AG10803 (cell line): Measurements from ENCODE around the gene PKP4.
"Not testable (repeated sequence)": the region's sequence is repeated elsewhere in the genome, so short reads cannot be mapped to it uniquely, and the experiment has no call there.

Source experiments
- DNase-seq: peaks from one replicate; pipeline ENCODE4 v3.0.0; 2010; ENCODE audit warnings: low read depth
- H3K4me3 ChIP-seq: 2 replicates; pipeline ENCODE4 v1.5.1; 2011; ENCODE audit warnings: mild to moderate bottlenecking, low read length, control low read depth
- CTCF ChIP-seq: conservative IDR thresholded peaks from 2 replicates; pipeline ENCODE4 v1.5.1; 2011; ENCODE audit warnings: mild to moderate bottlenecking, low read length, control low read depth, inconsistent platforms

PKP4 gene

GRCh38 chr2:158688721-158689120, 232.0 kb downstream of the PKP4 start:
- no peak for TF ChIP-seq CTCF
- peak; percentile 74 for DNase-seq

GRCh38 chr2:158689391-158689790, 232.6 kb downstream of the PKP4 start:
- DNase-seq = no peak
- no peak overlapping the region for H3K4me3 ChIP-seq
- no peak for TF ChIP-seq CTCF

More at GRCh38 chr2:158688721-158689120, 232.0 kb downstream of the PKP4 start:
- no peak overlapping the region for H3K4me3 ChIP-seq

GRCh38 chr2:158690823-158691222, 234.1 kb downstream of the PKP4 start:
- no peak for TF ChIP-seq CTCF
- H3K4me3 ChIP-seq = no peak overlapping the region
- DNase-seq = no peak

- no peak for DNase-seq
- no peak for TF ChIP-seq CTCF
- H3K4me3 ChIP-seq = no peak overlapping the region
Observed at GRCh38 chr2:158691619-158692018, 234.9 kb downstream of the PKP4 start.

- no peak overlapping the region for H3K4me3 ChIP-seq
- DNase-seq = no peak
- TF ChIP-seq CTCF = no peak
Observed at GRCh38 chr2:158692372-158693103, 235.8 kb downstream of the PKP4 start.

GRCh38 chr2:158693476-158693875, 236.7 kb downstream of the PKP4 start:
- DNase-seq = no peak
- TF ChIP-seq CTCF = no peak

GRCh38 chr2:158695305-158695704, 238.6 kb downstream of the PKP4 start:
- H3K4me3 ChIP-seq = no peak overlapping the region
- no peak for TF ChIP-seq CTCF
- no peak for DNase-seq

More at GRCh38 chr2:158693476-158693875, 236.7 kb downstream of the PKP4 start:
- H3K4me3 ChIP-seq = no peak overlapping the region

GRCh38 chr2:158695744-158696143, 239.0 kb downstream of the PKP4 start:
- H3K4me3 ChIP-seq, DNase-seq: not testable (repeated sequence)
